ENCODE results near the gene TMTC2.
A peak's percentile ranks its signal among the peaks of the same experiment; 100 is the strongest.

Gene TMTC2

DNA sequence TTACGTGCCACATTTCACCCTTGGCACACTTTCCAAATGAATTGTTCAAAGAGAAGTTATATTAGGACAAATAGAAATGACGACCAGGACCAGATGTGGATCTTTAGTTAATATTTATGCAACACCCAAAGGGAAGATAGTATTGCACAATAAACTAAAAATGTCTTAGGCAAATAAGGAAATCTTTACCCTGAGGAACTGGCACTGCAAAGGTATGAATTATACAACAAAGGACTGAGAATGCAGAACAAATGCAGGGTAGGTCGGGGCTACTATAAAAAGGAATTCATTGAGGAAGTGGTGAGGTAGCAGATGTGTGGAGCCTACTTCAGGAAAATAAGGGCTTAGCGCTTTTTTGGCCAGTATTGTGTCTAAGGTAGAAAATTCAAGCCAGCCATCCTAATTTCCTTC lies 3.9 kb upstream of the TMTC2 start:
- DNase-seq (ENCODE audit: low read depth) = no peak

DNA sequence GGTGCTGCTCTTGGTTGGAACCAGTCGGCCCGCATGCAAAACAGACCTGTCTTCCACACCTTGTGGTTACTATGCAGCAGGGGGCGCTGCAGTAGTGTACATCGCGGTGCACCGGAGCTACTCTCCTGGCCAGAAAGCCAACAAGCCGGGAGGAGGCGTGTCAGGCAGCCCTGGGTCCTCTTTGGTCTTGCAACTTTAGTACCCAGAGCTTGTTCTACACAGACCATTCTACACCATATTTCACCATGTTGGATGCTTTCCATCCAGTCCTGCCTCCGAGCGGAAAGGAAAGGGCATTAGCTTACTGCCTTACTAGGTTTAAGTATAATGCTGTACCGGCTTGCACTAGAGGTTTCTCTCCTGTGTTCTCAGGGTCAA lies 927 bp upstream of the TMTC2 start:
- peak; percentile 75 for DNase-seq (ENCODE audit: low read depth)

DNA sequence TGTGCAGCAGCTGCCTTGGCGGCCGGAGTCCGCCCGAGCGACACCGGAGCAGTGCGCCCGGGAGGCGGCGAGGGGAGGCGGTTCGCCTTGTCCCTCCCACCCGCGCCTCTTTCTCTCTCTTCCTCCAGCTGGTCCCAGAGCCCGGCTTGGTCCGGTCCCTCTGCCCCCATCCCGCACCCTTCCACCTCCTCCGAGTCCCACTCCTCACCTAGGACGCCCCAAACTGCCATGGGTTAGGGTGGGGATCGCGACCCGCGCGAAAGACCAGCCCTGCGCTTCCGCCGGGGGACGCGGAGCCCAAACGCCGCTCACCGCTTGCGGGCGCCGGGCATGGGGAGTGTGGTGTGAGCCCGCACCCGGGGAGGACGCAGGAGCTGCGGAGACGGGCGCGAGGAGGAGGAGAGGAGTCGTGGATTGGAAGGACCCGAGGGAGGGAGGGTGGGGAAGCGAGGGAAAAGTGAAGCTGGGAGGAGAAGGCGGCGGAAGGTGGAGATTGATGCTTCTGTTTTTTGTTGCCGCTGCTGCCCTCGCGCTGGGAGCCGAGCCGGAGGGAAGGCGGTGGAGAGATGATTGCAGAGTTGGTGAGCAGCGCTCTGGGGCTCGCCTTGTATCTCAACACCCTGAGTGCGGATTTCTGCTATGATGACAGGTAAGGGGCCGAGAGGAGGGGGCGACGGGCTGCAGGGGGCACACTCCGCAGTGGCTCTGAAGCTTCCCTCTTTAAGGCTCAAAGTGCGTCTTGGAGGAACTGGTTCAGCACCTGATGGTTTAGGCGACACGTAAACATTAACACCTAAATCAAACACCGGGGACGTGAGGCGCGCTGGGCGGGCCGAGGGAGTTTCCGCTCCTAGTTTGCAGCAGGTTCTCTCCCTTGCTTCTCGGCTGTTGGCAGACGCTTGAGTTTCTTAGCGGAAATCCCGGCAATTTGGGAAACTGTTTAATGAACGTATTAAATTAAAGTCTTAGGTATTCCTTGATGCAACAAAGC lies 610 bp downstream of the TMTC2 start:
- DNase-seq (ENCODE audit: low read depth) = peak; percentile 4

DNA sequence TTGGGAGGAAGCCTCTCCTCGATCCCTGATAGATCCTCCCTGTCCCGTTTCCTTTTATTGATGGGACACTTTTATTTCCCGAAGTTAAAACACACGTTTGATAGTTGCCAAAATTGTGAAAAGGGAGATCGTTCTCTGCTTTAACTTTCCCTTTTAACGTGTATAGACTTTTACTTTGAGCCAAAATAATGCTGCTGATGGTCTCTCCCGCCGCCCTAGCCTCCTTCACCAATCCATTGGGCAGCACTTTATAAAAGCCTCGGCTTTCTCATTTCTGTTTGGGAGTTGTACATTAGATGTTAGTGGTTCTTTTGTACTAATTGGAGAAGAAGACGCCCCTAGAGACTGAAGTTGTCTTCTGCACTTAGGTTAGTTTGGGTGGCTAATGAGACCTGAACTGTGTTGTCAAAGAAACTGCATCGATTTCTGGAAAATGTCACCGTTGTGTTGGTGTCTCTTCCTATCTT lies 1.4 kb downstream of the TMTC2 start:
- DNase-seq (ENCODE audit: low read depth) = no peak

DNA sequence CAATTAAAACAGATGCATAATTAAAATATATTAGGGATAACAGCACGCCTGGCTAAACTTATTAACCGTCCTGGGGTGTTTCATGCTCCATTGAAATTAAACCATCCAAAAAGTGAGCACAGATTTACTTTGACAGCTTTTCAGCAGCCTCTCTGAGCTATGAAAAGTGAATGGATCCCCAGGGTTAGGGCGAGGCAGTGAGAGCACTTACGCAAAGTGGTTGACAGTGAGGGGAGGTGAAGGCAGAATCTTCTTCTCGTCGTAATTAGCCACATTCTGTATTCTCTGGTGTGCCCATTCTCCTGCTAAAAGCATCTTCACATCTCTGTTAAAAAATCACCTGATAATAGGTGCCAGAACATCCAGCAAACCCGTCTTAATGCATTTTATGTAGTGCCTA lies 1.9 kb downstream of the TMTC2 start:
- no peak for DNase-seq (ENCODE audit: low read depth)

DNA sequence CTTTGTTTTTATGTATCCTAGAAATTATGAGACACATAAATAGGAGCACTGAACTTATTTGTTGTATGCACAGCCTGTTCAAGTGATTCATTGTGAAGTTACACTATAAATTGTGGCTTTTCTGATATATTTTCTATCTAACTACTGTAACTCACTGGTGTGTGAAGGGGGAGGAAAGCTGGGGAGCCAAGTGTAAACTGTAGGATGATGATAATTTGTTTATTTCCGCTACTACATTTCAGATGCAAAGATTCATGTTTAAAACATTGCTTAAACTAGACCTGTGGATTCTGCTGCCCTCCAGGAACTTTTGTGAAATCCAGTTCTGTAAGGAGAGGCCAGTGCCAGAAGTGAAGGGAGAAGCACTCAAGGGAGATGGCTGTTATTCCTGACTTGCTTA lies 3.3 kb downstream of the TMTC2 start:
- no peak for DNase-seq (ENCODE audit: low read depth)

DNA sequence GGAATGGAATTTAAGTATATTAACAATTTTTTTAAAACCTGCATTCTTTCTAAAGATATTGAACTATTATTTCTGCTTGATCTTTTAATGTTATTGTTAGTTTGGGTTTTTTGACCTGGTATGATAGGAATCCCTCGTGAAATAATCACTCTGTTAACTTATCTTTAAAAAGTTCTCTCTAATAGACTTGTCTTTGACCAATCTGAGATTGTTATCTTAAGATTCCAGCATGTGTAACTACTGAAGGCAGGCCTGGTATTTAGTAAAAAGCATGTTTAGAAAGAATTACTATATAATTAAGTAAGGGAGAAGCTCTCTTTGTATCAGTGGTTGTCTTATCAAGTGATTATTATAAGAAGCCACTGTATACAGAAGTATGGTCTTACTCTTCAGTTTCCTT lies 4.8 kb downstream of the TMTC2 start:
- no peak for DNase-seq (ENCODE audit: low read depth)

DNA sequence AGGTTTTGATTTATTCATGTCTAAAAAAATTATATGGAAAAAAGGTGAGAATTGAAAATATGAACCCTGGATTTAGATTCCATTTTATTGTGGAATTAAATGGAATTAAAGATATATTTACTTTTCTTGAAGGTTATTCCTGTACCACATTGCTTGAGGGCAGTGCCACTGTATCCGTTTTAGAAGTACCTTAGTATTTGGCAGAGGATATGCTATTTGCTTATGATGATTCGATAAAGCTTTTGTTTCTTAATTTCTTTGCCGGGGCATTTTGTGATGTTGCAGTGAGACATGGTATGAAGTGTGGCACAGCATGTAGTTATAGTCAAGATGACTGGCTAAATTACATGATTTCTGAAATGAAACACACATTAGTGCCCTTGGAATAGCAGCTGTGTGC lies 7.6 kb downstream of the TMTC2 start:
- no peak for DNase-seq (ENCODE audit: low read depth)

DNA sequence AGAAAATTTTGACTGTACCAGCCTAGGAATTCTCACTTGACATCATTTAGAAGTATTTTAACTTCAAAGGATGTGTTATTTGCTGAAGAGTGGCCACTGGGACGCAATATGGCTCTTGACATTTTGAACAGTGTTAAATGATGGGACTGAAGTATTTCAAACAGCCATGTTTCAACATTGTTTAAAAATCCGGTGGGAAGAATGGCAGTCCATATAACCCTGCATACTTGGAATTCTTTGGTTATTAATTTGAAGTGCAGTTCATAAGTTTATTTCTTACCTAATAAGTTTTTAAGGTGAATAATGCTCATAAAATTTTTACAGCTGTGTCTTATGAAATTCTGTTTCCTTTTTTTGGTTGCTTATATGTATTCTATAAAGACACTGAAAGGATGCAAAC lies 8.3 kb downstream of the TMTC2 start:
- no peak for DNase-seq (ENCODE audit: low read depth)

DNA sequence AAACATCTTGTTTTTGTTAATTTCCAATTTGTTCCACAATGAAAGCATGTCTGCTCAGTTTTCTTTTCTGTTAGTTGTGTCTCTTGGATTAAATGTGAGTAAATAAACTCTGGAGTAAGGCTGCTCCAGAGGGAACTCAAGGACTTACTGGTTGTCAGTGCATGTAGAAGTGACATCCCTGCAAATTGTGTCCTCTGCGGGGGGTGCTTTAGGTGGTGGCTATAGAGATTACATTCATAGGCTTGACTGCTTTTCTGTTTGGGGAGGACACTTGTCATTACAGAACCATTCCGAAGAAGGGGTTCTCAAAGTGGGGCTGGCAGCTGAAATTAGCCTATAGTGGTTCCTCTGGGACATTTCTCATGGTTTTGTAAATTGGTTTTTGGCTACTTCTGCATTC lies 8.8 kb downstream of the TMTC2 start:
- DNase-seq (ENCODE audit: low read depth) = no peak

DNA sequence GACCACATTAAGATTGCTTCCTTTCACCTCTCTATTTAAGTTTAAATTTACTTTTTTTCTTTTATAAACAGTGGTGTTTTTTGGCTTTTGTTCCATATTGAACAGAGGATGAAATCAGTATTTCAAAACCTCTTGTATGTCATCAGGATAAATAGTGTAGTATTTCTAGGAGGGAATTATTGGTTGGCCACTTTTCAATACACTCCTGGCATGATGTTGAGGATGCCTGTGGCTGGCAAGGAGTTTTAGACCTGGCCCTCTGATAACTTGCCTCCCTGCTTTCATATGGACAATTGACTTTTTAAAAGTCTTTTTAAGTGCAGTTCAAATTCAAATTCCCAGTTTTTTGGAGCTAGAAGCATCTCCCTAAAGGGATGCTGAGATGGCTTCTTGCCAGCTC lies 9.8 kb downstream of the TMTC2 start:
- DNase-seq (ENCODE audit: low read depth) = no peak

DNA sequence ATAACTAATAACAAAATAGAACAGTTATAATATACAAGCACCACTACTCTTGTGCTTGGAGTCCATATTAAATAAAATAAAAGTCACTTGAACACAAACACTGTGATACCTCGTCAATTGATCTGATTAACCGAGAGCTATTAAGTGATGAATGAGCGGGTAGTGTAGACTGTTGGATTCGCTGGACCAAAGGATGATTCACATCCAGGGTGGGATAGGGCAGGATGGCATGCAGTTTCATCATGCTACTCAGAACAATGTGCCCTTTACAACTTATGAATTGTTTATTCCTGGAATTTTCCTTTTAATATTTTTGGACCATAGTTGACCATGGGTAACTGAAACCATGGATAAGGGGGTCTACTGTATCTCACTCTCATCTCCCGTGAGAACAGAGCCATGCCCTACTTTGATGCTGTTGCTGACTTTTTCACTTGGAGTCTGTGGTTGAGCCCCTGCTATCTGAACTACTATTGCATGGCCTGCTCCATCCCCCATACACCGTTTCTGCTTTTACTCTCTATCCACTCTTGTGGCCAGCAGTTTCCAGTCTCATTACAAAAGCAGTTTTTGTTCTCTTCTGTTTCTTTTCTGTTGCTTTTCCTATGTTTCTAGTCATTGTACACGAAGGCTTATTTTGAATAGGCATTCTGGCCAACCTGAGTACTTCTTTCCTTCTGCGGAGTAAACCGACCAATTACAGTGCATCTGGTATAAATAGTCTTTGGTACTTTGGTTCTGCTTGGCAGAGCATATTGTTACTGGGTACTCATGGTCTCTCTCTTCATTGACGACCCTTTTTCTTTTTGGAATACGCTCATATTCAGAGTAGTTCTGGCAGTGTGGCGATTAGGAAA lies 12.2 kb downstream of the TMTC2 start:
- DNase-seq (ENCODE audit: low read depth) = no peak

DNA sequence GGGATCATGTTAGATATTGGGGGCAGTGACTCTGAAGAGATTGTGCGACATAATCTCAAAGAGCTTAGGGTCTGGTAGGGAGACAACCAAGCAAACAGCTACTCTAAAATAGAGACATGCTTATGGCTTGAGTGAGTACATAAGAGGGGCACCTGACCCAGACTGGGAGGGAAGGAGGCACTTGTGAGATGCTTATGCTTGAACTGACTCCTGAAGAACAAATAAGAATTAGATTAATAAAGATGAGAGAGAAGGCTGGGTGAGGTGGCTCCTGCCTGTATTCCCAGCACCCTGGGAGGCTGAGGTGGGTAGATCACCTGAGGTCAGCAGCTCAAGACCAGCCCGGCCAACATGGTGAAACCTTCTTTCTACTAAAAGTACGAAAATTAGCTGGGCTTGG lies 19.1 kb downstream of the TMTC2 start:
- no peak for DNase-seq (ENCODE audit: low read depth)

DNA sequence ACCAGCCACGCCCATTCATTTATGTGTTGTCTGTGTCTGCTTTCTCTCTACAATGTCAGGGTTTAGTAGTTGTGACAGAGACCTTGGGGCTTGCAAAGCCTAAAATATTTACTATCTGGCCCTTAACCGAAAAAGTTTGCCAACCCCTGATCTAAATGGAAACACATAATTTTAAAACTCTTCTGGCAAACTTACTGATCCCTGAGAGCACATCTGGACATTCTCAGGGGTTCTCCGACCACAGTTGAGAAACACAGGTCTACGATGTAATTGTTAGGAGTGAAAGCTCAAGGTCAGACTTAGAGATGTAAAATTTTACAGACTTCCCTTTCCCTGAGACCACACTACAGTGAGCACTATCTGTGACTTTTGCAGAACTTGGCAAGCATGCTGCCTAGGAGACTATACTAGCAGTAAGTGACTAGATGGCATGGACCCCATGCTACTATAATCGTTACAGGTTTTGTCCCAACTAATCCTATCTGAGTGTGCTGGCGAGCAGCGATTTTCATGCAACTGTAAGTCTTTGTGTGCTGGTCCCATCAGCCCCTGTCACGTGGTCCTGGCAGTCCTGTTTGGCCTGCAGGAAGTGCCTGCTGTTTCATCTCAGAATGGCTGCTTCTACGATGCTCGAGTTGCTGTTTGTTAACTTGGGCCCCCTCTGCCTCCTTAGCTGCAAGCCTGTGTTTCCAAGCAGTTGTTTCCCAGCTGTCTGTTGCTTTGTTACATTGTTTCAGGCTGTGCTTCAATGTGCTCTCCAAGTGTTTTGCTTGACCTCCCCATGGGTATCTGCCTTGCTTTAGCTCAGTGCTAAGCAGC lies 21.6 kb downstream of the TMTC2 start:
- DNase-seq (ENCODE audit: low read depth) = no peak

DNA sequence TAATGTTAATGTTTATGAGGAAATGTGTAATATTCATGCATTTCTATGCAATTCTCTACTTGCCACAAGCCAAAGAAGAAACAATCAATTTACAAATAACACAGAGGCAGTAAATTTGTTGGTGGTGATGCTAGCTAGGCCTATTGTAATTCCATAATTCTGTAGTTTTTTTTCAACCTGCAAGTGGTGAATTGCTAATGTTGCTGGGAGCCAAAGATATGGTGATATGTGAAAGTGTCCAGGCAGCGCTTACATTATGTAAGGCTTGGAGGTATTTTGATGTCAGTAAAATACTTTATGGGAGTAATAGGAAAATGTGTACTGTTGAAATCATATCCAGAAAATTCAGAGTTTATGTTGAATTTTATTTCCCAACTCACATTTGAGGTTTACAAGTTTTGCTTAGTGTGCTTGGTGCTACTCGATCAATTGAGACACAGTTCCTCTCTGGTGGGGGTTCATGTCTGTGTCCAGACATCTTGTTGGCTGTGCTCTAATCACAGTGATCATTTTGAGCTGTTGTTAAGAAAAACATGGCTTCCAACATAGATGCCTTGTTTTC lies 23.2 kb downstream of the TMTC2 start:
- DNase-seq (ENCODE audit: low read depth) = no peak

DNA sequence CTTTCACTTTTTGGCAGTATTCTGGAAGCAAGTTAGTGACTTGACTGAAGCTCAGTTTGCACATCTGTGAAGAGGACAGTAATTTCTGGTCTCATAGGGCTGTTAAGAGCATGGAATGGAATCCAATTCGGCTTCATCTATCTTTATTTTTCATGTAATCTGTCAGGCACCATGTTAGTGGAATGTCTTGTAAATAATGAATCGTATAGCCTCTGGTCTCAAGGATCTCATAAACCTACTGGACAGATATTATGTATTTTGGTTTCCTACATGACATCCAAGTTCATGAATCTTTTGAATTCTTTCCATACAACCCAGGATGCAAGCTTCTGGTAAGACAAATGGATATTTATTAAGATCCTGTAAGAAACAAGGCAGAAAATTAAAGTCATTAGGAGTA lies 24.0 kb downstream of the TMTC2 start:
- DNase-seq (ENCODE audit: low read depth) = no peak

DNA sequence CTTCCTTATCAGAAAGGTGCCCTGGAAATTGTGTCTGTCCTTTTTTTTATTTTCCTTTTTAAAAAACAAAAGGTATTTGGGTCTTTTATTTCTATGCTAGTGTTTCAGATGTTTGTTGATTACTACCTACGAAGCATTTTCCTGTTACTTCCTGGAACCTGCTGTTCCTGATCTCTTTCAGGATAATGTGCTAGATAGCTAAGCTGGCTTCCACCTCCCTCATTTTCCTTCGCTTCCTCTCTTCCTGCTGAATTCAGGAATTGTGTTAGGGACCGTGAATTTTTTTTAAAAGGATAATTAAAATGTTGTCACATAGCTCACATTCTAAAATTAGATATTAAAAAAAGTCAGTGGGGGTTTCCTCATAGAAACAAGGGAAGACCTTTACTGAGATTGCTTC lies 27.7 kb downstream of the TMTC2 start:
- no peak for DNase-seq (ENCODE audit: low read depth)

DNA sequence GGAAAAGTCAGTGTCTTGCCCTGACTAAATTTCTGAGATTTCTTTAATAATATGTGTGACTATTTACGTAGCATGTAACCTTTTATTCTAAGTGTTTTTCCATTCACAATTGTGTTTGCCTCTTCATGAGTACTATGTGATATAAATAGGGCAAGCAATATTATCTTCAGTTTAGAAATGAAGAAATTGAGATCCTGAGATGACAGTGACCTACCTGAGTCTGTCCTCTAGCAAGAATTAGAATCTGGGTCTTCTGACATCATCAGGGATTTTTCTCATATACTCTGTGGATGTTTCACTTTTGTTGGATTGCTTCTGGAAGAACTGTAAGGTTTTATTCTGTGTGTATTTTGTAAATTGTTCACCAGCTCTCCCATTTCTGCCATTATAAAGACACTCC lies 35.0 kb downstream of the TMTC2 start:
- no peak for DNase-seq (ENCODE audit: low read depth)

DNA sequence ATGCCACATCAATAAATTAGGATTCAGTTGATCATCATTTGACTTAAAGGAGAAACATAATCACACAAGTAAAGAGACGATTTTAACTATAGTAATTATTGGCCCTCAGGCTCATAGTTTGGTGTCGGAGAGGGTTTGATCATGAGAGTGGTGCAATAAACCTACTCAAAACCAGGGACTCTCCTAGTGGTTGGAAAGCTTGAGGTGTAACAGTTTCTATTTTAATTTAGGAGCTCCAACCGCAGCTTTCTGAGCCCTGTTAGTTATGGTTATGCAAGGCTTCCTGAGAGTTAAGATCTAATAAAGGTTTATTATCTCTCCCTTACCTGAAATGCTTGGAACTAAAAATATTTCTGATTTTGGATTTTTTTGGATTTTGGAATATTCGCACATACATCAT lies 36.4 kb downstream of the TMTC2 start:
- DNase-seq (ENCODE audit: low read depth) = no peak

DNA sequence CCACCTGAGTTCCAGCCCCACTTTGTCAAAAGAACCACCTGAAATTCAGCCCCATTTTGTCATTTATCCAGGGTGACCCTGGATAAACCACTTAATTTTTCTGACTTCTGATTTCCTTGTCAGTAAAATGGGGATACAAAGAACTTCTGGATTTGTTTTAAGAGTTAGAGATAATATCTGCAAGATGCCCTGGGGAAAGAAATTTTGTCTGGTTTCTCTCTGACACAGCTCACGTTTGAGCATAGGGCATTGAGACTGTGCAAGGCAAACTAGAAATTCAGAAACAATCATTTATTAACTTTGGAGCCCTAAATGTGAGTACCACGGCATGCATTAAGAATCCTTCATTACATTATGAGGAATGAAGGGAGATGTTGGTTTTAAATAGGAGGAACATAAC lies 37.2 kb downstream of the TMTC2 start:
- DNase-seq (ENCODE audit: low read depth) = no peak

DNA sequence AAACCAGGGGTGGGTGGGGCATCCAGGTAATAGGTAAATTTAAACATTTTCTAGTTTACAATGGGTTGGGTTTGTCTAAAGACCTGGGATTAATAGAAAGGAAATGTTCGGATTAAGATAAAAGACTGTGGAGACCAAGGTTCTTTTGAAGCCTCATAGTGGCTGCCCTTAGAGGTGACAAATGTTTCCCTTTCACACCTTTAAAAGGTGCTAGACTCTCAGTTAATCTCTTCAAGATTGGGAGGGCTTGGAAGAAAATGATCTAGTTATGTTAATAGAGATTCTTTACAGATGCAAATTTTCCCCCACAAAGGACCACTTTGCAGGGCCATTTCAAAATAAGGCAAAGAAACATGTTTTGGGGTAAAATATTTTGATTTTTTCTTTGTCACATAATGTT lies 39.0 kb downstream of the TMTC2 start:
- no peak for DNase-seq (ENCODE audit: low read depth)

DNA sequence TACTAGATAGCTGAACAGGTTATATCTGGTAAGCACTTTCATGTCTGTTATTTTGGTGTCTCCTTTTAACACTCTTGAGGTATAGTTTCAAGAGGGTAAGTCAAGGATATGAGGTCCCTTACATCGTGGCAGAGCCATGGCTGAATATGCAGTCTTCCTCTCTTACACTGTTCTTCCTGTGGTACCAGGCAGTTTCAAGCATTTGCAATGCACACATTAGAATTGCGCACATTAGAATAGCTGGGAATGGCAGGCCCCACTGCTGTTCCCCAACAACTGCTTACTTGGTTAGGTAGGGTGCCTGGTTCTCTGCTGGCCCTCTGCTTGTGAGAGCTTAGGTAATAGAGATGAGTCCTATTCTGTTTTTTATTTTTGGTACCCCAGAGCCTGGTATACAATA lies 41.2 kb downstream of the TMTC2 start:
- DNase-seq (ENCODE audit: low read depth) = no peak

All from stimulated activated CD8-positive, alpha-beta memory T cell treated with anti-CD3 and anti-CD28 coated beads, Interleukin-15, amount 100 ng/mL, for 24 hours (primary cell).